Measurements from ENCODE around the gene TMEM125.

- TF ChIP-seq GATA3 (IDR thresholded peaks at IDR 0.05; ENCODE audit: low read depth, low read length) (no peak), GATA2 (IDR thresholded peaks at IDR 0.05; ENCODE audit: low read depth, low read length) (no peak)
Measured at GRCh38 chr1:43238085-43238484, 31.7 kb upstream of the TMEM125 start.
